GM18508 (cell line): Measurements from ENCODE around the gene COL26A1.
A peak's percentile ranks its signal among the peaks of the same experiment; 100 is the strongest.

Experiments
- ATAC-seq: cut with Tn5 transposase; IDR thresholded peaks from one replicate; pipeline ENCODE4 v1.9.1; 2021; ENCODE audit warnings: moderate number of reproducible peaks; ENCODE audit not compliant: insufficient read depth, unreplicated experiment

The COL26A1 gene

DNA sequence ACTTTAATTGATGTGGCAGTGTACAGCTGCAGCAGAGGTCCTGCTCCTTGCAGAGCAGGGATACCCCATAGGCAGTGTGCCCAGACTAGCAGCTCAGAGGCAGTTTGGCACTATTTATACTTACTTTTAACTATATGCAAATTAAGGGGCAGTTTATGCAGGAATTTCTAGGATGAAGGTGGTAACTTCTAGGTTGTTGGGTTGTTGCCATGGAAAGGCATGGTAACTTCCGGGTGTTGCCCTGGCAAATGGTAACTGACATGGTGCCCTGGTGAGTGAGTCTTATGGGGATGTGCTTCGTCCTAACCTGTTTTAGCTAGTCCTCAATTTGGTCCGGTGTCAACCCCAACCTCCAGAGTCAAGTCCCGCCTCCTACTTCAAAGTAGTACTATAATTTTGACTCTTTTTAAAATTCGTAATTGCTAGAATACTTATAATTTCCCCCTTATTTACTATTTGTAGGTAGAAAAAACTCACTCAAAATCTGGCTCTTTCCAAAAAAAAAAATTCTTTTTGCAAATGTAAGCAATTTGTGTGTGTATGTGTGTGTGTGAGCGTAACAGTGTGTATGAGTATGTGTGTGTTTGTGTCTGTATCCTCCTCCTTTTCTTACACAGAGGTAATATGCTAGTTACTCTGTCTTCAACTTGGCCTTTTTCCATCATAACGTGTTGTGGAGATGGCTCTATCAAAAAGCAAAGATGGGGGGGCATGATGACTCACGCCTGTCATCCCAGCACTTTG lies 5.9 kb downstream of the COL26A1 start:
- no peak for ATAC-seq

DNA sequence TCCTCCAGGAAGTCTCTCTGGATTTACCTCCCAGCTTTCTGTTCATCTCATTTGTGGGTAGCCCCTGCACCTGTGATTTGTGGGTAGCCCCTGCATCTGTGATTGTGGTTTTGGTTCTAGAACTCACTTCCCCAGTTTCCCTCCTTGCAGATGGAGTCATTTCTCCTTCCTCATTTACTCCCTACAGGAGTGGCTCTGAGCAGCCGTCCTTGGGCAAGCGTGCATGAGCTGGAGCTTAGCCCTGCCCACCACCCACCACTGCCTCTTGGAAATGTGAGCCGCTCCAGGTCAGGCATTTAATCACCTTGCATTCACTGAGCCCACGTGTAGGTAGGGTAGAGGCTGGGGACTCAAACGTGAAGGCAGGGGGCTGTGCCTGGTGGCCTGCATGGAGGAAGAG lies 8.2 kb downstream of the COL26A1 start:
- ATAC-seq: no peak

DNA sequence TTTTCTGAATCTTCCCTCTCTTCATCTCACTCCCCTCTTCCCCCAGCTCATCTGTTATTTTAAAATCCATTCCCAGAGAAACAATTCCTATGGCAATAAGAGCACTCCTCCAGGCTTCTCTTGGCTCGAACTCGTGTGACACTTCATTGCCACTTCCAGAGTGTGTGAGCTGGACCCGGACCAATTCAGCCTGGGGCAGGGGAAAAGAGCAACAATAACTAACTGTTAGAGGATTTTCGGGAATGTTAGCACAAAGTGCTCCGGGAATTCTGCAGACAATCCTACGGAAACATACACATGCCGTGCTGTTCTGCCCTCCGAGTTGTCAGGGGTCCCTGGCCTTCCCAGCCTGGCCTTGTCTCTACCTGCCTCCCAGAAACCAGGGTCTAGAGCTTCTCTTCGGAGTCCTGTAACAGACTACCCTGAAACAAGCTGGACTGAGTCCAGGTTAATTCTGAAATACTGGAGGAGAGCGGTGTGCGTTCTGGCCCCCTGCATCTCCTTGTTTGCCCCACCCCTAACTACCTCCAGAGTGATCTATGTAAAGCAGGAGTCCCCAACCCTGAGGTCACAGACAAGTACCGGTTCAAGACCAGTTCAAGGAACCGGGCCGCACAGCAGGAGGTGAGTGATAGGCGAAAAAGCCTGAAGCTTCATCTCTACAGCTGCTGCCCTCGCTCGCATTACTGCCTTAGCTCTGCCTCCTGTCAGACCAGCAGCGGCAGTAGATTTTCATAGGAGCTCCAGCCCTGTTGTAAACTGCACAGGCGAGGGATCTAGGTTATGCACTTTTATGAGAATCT lies 11.3 kb downstream of the COL26A1 start:
- no peak for ATAC-seq

DNA sequence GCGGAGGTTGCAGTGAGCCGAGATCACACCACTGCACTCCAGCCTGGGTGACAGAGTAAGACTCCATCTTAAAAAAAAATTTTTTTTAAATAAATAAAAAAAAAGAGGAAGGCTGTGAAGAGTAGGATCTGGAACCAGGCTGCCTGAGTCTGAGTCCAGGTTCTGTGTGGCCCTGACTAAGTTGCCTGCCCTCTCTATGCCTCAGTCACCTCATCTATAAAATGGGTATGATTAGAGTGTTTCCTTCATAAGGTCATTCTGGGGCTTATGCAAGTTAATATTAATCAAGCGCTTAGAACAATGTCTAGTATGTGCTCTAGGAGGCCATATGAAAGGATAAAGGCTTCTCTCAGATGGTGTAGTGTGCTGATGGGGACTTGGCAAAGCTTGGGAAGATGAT lies 12.3 kb downstream of the COL26A1 start:
- ATAC-seq: no peak

DNA sequence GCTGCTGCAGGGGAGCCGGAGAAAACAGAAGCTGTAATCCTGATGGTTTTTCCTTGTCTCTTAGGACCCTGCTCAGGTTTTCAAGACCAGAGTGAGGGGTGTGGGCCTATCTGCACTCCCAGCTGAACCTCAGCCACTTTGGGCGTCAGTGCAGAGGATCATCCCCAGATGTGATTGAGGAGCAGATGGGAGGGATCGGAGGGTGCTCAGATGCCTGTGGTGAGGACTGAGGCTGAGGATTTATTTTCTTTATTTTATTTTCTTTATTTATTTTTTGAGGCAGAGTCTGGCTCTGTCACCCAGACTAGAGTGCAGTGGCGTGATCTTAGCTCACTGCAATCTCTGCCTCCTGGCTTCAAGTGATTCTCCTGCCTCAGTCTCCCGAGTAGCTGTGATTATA lies 13.9 kb downstream of the COL26A1 start:
- ATAC-seq: no peak

DNA sequence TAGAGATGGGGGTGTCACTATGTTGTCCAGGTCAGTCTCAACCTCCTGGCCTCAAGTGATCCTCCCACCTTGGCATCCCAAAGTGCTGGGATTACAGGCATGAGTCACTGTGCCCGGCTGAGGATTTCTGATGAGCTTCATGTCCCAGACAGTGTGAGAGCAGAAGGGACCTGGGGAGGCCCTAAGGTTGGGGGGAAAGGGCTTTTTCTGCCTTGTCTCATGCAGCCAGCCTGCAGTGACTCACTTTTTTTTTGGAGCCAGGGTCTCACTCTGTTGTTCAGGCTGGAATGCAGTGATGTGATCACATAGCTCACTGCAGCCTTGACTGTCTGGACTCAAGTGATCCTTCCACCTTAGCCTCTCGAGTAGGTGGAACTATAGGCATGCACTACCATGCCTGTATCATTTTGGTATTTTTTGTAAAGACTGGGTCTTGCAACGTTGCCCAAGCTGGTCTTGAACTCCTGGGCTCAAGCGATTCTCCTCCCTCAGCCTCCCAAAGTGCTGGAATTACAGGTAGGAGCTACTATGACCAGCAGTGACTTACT lies 14.6 kb downstream of the COL26A1 start:
- no peak for ATAC-seq

DNA sequence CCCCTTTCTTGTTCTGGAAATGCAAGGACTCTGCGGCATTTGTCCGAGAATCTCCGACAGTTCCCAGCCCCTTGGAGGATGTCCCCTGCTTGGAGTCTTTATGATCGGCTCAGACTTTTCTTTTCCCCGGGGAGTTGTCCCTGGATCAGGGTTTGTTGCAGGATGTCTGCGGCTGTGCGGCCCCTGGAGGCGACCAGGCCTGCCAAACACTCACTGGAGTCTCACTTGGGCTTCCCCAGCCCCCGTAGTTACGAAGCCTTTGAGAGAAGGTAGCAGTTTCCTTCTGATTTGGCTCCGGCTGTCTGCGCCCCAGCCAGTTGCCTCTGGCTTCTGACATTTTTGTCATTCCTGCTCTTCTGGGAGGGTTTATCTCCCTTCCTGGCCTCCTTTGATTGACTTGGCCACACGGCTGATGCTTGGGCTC lies 16.1 kb downstream of the COL26A1 start:
- ATAC-seq: no peak

DNA sequence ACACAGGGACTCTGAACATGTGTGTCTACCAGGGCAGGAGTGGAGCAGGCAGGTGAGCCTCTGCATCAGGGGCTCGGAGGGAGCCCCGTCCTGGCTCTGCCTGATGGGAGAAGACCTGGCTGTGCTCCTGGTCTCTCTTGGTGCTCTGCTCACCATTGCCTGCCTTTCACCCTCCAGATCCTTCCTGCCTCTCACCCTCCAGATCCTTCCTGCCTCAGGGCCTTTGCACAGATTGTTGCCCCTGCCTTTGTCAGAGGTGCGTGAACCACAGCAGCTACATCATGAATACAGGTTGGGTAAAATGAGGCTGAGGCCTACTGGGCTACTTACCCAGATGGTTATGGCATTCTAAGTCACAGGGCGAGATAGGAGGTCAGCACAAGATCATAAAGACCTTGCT lies 16.6 kb downstream of the COL26A1 start:
- ATAC-seq: no peak

DNA sequence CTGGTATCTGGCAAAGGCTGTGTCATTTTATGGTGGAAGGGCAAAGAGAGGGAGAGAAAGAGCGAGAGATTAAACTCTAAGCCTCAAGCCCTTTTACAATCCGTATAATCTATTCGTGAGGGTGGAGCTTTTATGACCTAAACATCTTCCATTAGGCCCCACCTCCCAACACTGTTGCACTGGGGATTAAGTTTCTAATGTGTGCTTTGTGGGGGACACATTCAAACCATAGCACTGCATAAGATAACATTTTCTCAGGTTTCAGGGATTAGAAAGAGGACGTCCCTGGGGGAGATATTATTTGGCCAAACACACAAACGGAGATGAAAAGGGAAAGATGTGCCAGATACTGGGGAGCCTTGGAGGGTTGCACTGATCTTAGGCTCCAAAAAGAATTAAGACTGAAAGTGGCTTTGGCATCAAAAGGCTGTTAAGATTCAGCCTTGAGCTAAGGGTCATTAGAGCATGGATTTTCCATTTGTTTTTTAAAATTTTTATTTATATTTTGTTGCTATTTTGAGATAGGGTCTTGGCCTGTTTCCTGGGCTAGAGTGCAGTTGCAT lies 19.0 kb downstream of the COL26A1 start:
- no peak for ATAC-seq

DNA sequence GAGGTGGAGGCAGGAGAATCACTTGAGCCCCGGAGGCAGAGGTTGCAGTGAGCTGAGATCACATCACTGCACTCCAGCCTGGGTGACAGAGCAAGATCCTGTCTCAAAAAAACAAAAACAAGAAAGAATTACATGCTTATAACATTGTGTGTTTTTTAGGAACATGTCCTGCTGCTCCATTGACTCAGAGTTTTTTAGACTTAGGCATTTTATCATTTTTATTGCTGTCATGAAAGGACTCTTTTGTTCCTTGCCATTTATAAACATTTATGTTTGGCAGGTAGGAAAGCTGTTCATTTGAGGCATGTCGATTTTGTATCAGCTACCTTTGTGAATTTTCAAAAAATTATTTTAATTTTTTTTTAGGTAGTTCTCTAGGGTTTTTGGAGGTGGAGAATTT lies 20.3 kb downstream of the COL26A1 start:
- no peak for ATAC-seq

DNA sequence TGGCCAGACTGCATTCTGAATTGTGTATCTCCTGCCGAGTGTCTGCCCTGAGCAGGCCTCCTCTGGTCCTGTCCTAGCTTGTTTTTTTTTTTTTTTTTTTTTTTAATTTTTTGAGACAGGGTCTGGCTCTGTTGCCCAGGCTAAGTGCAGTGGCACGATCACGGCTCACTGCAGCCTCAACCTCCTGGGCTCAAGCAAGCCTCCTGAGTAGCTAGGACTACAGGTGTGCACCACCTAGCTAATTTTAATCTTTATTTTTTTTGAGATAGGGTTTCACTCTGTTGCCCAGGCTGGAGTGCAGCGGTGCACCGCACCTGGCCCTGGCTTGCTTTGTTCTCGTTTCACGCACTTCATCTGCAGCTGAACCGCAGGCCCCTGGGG lies 23.5 kb downstream of the COL26A1 start:
- ATAC-seq: no peak

DNA sequence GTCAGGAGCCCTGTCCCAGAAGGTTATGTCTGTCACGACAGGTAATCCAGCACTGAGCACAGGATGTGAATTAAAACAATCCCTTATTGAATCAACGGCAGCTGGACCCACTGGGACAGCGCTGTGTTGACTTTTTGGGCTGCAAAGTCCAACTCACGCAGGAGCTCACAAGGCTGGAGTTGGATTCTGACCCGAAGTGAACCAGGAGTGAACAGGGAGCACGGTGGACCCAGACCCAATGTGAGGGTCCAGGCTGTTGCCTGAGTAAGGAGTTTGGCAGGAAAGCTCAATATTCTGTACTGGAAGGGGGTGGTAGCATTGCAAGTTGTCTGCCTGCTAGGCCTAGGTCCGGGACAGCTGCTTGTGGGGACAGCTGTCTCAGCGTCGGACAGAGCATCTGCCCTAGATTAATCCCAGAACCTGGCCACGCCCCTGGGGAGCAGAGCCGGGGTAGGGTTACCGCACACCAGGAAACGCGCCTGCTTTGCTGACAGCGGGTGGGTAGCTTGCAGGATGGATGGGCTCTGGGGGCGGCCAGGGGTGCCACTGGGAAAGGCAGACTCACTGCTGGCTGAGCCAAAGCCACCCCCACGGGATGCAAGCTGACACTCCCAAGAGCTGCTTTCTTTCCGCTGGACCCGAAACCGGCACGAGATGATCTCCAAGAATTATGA lies 24.0 kb downstream of the COL26A1 start:
- ATAC-seq: no peak

DNA sequence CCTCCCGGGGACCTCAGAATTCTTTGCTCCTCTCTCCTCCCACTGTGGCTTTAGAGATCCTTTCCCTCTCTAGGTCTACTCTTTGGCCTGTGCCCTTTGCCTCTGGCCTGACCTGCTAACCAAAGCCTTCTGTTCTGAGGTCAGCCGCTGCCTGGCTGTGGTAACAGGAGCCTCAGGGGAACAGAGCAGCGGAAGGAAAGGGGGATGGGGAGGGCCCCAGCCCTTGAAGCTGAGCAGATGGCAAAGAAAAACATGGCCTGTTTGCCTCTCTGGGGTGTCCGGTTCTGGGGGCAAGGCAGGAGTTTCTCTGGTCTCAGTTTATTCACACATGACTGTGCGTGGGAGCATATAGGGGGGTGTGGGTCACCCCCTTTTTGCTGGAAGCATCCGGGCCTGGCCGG lies 28.2 kb downstream of the COL26A1 start:
- ATAC-seq: peak; percentile 68

DNA sequence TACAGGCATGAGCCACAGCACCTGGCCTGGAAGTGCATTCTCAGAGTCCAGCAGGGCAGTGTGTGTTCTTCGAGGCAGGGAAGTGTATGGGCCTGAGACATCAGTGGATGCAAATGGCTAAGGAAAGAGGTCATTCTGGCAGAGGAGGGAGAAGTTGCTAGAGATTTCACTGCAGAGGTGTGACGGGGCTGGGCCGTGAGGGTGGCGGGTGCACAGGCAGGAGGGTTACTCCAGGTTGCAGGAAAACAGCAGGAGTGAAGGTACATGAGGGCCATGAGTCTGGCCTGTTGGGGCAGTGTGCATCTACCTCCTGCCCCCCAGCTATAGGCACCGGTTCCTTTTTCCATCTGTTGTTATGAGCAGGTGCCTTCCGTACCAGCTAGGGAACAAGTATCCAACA lies 29.3 kb downstream of the COL26A1 start:
- no peak for ATAC-seq

DNA sequence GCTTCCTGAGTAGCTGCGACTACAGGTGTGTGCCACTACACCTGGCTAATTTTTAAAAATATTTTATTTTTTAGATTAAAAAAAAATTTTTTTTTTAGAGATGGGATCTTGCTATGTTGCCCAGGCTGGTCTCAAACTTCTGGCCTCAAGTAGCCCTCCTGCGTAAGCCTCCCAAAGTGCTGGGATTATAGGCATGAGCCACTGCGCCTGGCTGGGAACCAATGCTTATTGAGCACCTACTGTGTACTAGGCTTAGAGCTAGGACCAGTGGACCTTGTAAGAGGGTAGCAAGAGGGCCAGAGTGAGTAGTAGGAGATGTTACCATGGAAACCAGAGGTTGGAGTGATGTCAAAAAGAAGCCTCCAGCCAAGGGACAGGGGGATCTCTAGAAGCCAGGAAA lies 31.2 kb downstream of the COL26A1 start:
- no peak for ATAC-seq

DNA sequence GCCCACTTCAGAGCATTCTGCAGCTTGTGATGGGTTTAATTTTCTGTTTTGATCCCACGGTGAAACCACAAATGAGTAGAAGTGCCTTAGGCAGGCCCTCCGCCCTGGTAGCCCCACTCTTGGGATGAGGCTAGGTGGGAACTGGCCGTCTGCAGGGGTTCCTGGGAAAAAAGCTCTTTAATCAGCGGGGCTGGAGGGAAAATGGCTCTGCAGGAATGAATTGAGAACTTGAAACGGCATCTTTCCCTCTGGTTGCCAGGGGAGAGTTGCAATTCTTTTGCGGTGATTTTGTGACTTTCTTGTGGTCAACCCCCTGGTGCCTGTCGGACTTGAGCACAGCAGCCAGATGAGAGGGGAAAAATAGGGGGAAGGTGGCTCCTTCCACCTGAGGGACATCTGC lies 32.7 kb downstream of the COL26A1 start:
- no peak for ATAC-seq

DNA sequence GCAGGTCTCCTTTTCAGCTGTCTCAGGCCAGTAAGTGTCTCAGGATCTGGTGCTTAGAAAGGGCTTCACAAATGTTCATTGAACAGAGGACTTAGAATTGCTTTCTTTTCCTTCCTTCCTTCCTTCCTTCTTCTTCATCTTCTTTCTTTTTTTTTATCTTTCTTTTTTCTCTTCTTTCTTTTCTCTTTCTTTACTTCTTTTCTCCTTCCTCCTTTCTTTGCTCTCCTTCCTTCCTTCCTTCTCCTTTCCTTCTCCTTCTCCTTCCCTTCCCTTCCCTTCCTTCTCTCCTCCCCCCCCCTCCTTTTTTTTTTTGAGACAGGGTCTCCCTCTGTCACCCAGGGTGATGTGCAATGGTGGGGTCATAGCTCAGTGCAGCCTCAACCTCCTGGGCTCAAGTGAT lies 34.6 kb downstream of the COL26A1 start:
- no peak for ATAC-seq

DNA sequence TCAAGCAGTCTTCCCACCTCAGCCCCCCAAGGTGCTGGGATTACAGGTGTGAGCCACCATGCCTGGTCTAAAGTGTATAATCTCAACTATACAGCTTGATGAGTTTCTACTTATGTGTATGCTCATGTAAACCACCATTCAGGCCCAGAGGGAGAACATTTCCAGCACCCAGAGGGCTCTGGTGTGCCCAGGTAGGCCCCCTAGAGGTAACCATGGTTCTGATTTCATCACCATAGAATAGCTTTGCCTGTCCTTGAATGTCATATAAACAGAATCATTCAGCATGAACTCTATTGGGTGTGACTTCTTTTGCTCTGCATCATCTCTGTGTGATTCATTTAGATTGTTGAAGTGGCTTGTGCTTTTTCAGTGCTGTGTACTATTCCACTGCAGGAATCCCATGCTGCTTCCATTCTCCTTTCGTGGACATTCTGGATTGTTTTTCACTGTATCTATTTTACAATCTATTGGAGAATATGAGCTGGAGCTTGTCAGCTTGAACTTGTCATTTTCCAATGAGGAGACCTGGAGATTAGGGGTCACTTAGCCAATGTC lies 35.2 kb downstream of the COL26A1 start:
- ATAC-seq: no peak

DNA sequence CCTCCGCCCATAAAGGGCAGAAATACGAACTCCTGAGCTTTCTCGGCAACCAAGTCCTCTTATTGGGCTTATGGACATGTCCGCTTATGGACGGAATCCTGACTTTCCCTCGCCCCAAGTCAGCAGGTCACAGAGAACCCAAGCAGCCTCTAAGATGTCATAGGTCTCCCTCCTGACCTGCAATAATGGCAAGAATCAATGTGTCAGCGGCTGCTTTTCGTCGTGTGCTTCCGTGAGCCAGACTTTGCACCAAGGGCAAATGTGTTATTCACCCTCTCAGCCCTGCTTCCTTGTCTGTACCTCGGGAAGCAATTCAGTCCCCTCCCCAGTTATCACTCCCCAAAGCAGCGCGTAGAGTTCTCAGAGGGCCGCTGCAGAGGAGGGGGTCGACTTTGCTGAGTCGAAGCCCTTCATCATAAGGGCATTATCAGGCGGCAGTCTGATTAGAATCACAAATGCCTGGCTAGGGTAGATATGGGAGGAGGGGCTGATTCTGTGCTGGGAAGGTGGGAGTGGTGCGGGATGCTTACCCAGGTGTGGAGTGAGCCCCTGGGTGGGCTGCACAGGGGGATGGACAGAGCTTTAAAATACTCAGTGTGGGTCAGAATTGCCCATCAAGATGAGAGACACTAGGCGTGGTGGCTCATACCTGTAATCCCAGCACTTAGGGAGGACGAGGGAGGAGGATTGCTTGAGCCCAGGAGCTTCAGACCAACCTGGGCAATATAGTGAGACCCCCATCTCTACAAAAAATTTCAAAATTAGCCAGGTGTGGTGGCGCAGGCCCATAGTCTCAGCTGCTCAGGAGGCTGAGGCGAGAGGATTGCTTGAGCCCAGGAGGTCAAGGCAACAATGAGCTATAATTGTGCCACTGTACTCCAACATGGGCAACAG lies 36.0 kb downstream of the COL26A1 start:
- ATAC-seq: no peak
